OCI-LY7 (cell line): ENCODE results near the gene ST6GAL2.

Source experiments
- EZH2phosphoT487 ChIP-seq: fragments of 200-600 bp; sonication (generic); IDR thresholded peaks from 2 replicates; pipeline ENCODE4 v1.6.1; 2018; ENCODE audit warnings: low read depth, borderline replicate concordance, mild to moderate bottlenecking, mixed run types, antibody characterized with exemption, low read length, moderate library complexity, mixed read lengths
- TF ChIP-seq, protein P1 (sequence below): fragments of 200-600 bp; sonication (generic); conservative IDR thresholded peaks from 2 replicates; pipeline ENCODE4 v1.5.1; 2014; ENCODE audit warnings: mild to moderate bottlenecking, antibody characterized with exemption, low read length, moderate library complexity, mixed read lengths

DNA sequence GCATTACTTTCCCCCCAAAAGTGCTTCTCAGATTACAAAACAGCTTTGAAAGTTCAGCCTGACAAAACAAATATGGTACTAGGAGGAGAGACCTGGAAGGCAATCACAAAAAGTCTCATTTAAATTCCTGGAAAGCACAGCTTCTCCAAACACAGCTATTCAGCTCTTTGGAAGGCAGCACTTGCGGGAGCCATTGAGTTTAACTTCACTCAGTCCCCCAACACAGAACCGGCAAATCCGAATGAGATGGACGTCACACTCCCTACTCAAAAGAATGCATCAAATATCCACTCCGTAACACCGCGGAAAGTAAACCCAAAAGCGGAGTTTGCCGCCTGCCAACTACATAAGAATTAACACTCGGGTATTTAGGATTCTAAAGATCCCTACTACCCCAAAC lies 638 bp downstream of the ST6GAL2 start:
- TF ChIP-seq, protein P1, sequence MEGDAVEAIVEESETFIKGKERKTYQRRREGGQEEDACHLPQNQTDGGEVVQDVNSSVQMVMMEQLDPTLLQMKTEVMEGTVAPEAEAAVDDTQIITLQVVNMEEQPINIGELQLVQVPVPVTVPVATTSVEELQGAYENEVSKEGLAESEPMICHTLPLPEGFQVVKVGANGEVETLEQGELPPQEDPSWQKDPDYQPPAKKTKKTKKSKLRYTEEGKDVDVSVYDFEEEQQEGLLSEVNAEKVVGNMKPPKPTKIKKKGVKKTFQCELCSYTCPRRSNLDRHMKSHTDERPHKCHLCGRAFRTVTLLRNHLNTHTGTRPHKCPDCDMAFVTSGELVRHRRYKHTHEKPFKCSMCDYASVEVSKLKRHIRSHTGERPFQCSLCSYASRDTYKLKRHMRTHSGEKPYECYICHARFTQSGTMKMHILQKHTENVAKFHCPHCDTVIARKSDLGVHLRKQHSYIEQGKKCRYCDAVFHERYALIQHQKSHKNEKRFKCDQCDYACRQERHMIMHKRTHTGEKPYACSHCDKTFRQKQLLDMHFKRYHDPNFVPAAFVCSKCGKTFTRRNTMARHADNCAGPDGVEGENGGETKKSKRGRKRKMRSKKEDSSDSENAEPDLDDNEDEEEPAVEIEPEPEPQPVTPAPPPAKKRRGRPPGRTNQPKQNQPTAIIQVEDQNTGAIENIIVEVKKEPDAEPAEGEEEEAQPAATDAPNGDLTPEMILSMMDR: no peak
- TF ChIP-seq EZH2phosphoT487: no peak
